ENCODE measurements around the gene CYTH4. TPM values are rescaled to one million over a fixed set of nuclear protein-coding genes. Genes with fewer than 3 reads are reported as not detected.

CYTH4 gene
- total RNA-seq, 1 donor from 2014 or later = 57.1 TPM

Other genes starting within 250 kb of the CYTH4 start
- 65.4 and 68.1 TPM in 2 replicates for gene KCTD17, start 230.8 kb upstream of the CYTH4 start, total RNA-seq
- gene TMPRSS6, start 172.8 kb upstream of the CYTH4 start, total RNA-seq = 2.3 and 3.3 TPM in 2 replicates
- gene IL2RB, start 132.6 kb upstream of the CYTH4 start, total RNA-seq = 273 and 278 TPM in 2 replicates
- gene C1QTNF6, start 94.3 kb upstream of the CYTH4 start, total RNA-seq = 4.8 and 4.9 TPM in 2 replicates
- 2.3 TPM in 2 replicates for gene SSTR3, start 70.0 kb upstream of the CYTH4 start, total RNA-seq
- gene RAC2, start 38.2 kb upstream of the CYTH4 start, total RNA-seq = 592 and 614 TPM in 2 replicates
- 0.05 and 0.08 TPM in 2 replicates for gene ELFN2, start 145.0 kb downstream of the CYTH4 start, total RNA-seq
- 213 and 214 TPM in 2 replicates for gene MFNG, start 203.9 kb downstream of the CYTH4 start, total RNA-seq
- gene CARD10, start 236.9 kb downstream of the CYTH4 start, total RNA-seq = not detected in 2 replicates

All from activated T-helper 1 cell treated with anti-CD3 and anti-CD28 coated beads, Interleukin-12 subunit alpha, Interleukin-12 subunit beta, Interleukin-2, Interleukin-4 antibody, amounts not matched to agents 30 ng/mL and 10 ng/mL and 1 ng/mL, durations not matched to agents 14 hours and 24 hours and 36 hours (primary cell).